OCI-LY7 (cell line): ENCODE results near the gene CCDC116. TPM values are rescaled to one million over a fixed set of nuclear protein-coding genes. Genes with fewer than 3 reads are reported as not detected.

Source experiments
- BruUV-seq: library from RNA; stranded (reverse); fragments of 400-500 nt; replicated peaks from 2 replicates; lab custom pipeline; 2021; lab: Mats Ljungman, UMichigan
- CTCF ChIA-PET: fragments of 300-600 bp; sonication (Branson Sonifier 250); formaldehyde crosslinking; loops from one replicate; lab custom pipeline; 2022; ENCODE audit warnings: antibody characterized with exemption; ENCODE audit not compliant: unreplicated experiment; lab: Charles Lee
- POLR2A ChIA-PET: fragments of 300-600 bp; sonication (Branson Sonifier 250); formaldehyde crosslinking; loops from one replicate; lab custom pipeline; 2022; ENCODE audit warnings: antibody characterized with exemption; lab: Charles Lee
- DNase-seq: peaks from one replicate; pipeline ENCODE4 v3.0.0-alpha.2; 2015; ENCODE audit warnings: low spot score
- H2AFZ ChIP-seq: fragments of 200-600 bp; sonication (generic), shearing (Covaris generic); 2 replicates; pipeline ENCODE4 v1.6.1; 2014; ENCODE audit warnings: mild to moderate bottlenecking, antibody characterized with exemption, low read length, moderate library complexity
- H3K27ac ChIP-seq: fragments of 200-600 bp; sonication (generic); 2 replicates; pipeline ENCODE4 v1.5.1; 2014; ENCODE audit warnings: mixed run types, low read depth, mild to moderate bottlenecking, moderate library complexity, low read length, inconsistent platforms; ENCODE audit not compliant: poor library complexity, severe bottlenecking
- H3K36me3 ChIP-seq: fragments of 200-600 bp; sonication (generic); 2 replicates; pipeline ENCODE4 v1.6.1; 2014; ENCODE audit warnings: mild to moderate bottlenecking, antibody characterized with exemption, low read length, moderate library complexity, mixed read lengths; ENCODE audit not compliant: insufficient read depth
- H3K4me1 ChIP-seq: fragments of 200-600 bp; sonication (generic); 2 replicates; pipeline ENCODE4 v1.5.1; 2014; ENCODE audit warnings: mild to moderate bottlenecking, low read length; ENCODE audit not compliant: insufficient read depth, poor library complexity, severe bottlenecking
- H3K4me2 ChIP-seq: fragments of 200-600 bp; sonication (generic); 2 replicates; pipeline ENCODE4 v1.6.1; 2014; ENCODE audit warnings: mild to moderate bottlenecking, low read length
- H3K4me3 ChIP-seq: fragments of 200-600 bp; sonication (generic); 2 replicates; pipeline ENCODE4 v1.5.1; 2014; ENCODE audit warnings: mild to moderate bottlenecking, low read depth, low read length; ENCODE audit not compliant: poor library complexity, severe bottlenecking
- H3K79me2 ChIP-seq: fragments of 200-600 bp; sonication (generic); 2 replicates; pipeline ENCODE4 v1.6.1; 2016; ENCODE audit warnings: low read depth, mild to moderate bottlenecking, low read length, moderate library complexity, mixed read lengths; ENCODE audit not compliant: insufficient read depth
- H3K9me2 ChIP-seq: fragments of 200-600 bp; sonication (generic); 2 replicates; pipeline ENCODE4 v1.6.1; 2016; ENCODE audit warnings: mild to moderate bottlenecking, low read length, mixed read lengths; ENCODE audit not compliant: insufficient read depth
- H3K9me3 ChIP-seq: fragments of 200-600 bp; sonication (generic); 2 replicates; pipeline ENCODE4 v1.6.1; 2014; ENCODE audit warnings: mild to moderate bottlenecking, mixed run types, low read length, mixed read lengths
- H4K20me1 ChIP-seq: fragments of 200-600 bp; sonication (generic); 2 replicates; pipeline ENCODE4 v1.6.1; 2014; ENCODE audit warnings: mild to moderate bottlenecking, antibody characterized with exemption, low read length, moderate library complexity, mixed read lengths; ENCODE audit not compliant: insufficient read depth
- CTCF ChIP-seq: fragments of 200-600 bp; sonication (generic); conservative IDR thresholded peaks from 2 replicates; pipeline ENCODE4 v1.5.1; 2014; ENCODE audit warnings: mild to moderate bottlenecking, antibody characterized with exemption, low read length, moderate library complexity, mixed read lengths
- EZH2phosphoT487 ChIP-seq: fragments of 200-600 bp; sonication (generic); IDR thresholded peaks from 2 replicates; pipeline ENCODE4 v1.6.1; 2018; ENCODE audit warnings: low read depth, borderline replicate concordance, mild to moderate bottlenecking, mixed run types, antibody characterized with exemption, low read length, moderate library complexity, mixed read lengths
- intact Hi-C: fragments of 100-400 bp; cut with micrococcal nuclease; formaldehyde crosslinking; loops from one replicate; pipeline ENCODE4 v1.10.0; 2022; ENCODE audit not compliant: unreplicated experiment
- total RNA-seq, 2 experiments: library from RNA; depleted of rRNA in 1 of 2; stranded (reverse); fragments of >200 nt in 1 of 2; shearing (Covaris generic) in 1 of 2; gene quantifications; 2 replicates each; pipeline ENCODE4 v1.2.3, GENCODE V29; 2014 to 2022

The CCDC116 gene
- total RNA-seq, 2 experiments from 2014 or later = 1.5 to 3.1 TPM

GRCh38 chr22:21681566-21682370 lies 49.2 kb downstream of the CCDC116 start:
- no peaks in the 10 kb centered on the region for H3K9me2 ChIP-seq
- intact Hi-C loops = no loop called here
- no peak overlapping the region for H3K4me3 ChIP-seq
- no peaks in the 10 kb centered on the region for H3K79me2 ChIP-seq
- ChIA-PET POLR2A (no interaction called here), CTCF (no interaction called here)
- no TSS peak for BruUV-seq
- no peak overlapping the region for H3K4me2 ChIP-seq
- peaks cover 68% of the 10 kb centered on the region for H3K36me3 ChIP-seq
- TF ChIP-seq CTCF (no peak), EZH2phosphoT487 (no peak)
- H3K27ac ChIP-seq = no peak overlapping the region
- H4K20me1 ChIP-seq = no peaks in the 10 kb centered on the region
- H3K4me1 ChIP-seq = no peaks in the 10 kb centered on the region
- H2AFZ ChIP-seq = no peak overlapping the region
- no peak for DNase-seq
- no peaks in the 10 kb centered on the region for H3K9me3 ChIP-seq

GRCh38 chr22:21682385-21683175 lies 50.0 kb downstream of the CCDC116 start:
- DNase-seq = no peak
- POLR2A ChIA-PET = no interaction called here

More at GRCh38 chr22:21682385-21683175, 50.0 kb downstream of the CCDC116 start:
- H3K4me1 ChIP-seq = no peaks in the 10 kb centered on the region
- peaks cover 71% of the 10 kb centered on the region for H3K36me3 ChIP-seq
- BruUV-seq = no TSS peak
- CTCF ChIA-PET = no interaction called here
- no peak overlapping the region for H3K27ac ChIP-seq
- TF ChIP-seq EZH2phosphoT487 (no peak), CTCF (no peak)
- no peak overlapping the region for H2AFZ ChIP-seq
- H4K20me1 ChIP-seq = no peaks in the 10 kb centered on the region
- no peak overlapping the region for H3K4me2 ChIP-seq
- H3K9me2 ChIP-seq = no peaks in the 10 kb centered on the region
- H3K9me3 ChIP-seq = no peaks in the 10 kb centered on the region
- H3K4me3 ChIP-seq = no peak overlapping the region
- H3K79me2 ChIP-seq = no peaks in the 10 kb centered on the region
- intact Hi-C loops = no loop called here
